IPS-18c (cell line): ENCODE measurements around the gene KRTAP4-16.
"Not testable (repeated sequence)": the region's sequence is repeated elsewhere in the genome, so short reads cannot be mapped to it uniquely, and the experiment has no call there.

Experiments
- H3K4me3 ChIP-seq: 2 replicates; pipeline ENCODE4 v1.7.0; 2013; ENCODE audit warnings: low read depth, mild to moderate bottlenecking, low read length, moderate library complexity; ENCODE audit not compliant: insufficient read depth
- H3K9me3 ChIP-seq: one replicate; pipeline ENCODE4 v1.6.1; 2013; ENCODE audit warnings: mild to moderate bottlenecking, low read length, moderate library complexity; ENCODE audit not compliant: control insufficient read depth, insufficient read depth

Gene KRTAP4-16

DNA sequence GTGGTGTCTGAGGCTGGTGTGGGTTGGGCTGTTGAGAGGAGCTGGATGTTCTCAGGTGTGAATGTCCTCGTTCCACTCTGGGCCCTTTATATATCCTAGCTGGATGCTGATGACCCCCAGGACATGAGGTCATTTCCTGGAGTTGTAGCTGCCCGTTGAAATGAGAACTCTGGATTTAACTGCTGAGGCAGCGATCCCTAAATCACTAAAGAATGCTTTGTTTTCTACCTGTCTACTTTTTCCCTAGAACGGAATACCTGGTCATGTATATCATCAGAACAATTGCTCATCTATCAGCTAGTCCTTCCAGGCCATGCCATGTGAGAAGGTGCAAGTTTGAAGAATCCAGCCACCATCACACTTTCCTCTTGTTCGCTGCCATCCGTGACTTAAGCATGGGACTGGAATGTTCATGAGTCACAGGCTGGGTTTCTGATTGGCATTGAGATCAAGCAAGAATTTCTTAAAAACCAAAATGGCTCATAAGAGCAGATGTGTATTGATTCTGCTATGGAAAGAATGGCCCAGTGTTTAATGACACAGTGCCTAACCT lies 41.9 kb downstream of the KRTAP4-16 start, which contains the start of gene KRTAP2-3:
TSS of gene KRTAP2-3 (minus strand) at position 63 of the 553 bp plus-strand sequence. CDS start 64 bp downstream, outside the sequence.
- Histone ChIP-seq H3K4me3 (no peak within 1 kb of the TSS), H3K9me3 (no peaks in the 10 kb centered on the region)

DNA sequence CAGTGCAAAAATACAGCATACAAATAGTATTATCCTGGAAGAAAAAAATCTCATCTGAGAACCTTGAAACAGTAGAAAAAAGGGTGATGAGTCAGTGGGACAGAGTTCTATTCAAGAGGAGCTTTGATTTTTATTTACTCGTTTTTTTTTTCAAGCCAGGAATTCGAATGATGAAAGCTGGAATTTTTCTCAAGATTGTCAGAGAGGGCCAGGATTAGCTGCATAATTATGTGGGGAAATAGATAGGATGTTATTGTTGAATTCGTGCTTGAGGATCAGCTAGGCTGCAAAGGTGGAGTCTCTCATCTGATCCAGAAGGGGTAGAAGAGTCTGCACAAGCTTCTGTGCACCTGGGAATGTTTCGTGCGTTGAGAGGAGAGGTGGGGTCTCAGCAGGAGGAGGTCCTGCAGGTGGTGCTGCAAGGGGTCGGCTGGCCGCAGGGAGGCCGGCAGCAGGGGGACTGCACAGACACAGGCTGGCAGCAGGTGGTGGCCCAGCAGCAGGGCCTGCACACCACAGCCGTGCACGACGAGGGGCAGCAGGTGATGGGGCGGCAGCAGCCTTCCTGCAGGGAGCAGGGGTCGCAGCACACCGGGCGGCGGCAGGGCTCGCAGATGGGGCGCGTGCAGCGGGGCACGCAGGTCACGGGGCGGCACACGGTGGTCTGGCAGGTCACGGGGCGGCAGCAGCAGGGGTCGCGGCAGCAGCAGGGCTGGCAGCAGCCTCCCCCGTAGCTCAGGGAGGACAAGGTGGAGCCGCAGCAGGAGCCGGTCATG lies 42.5 kb downstream of the KRTAP4-16 start:
- H3K9me3 ChIP-seq, H3K4me3 ChIP-seq: not testable (repeated sequence)

DNA sequence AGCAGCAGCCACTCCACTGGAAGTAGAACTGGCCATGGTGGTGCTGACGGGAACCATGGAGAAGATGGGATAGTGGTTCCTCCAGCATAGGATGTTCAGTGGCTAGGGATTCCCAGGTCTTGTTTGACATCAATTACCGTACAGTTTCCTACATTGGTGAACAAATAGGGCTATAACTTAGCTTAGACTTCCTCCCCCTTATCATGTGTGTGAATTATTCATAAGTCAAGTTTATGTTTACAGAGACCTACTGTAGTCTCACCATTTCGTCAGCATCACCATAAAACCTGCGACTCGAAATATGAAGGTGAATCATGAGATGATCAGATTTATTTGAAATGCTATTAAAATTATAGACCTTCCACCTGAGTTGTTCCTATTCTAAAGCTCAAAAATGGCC lies 43.3 kb downstream of the KRTAP4-16 start:
- Histone ChIP-seq H3K4me3 (no peak overlapping the region), H3K9me3 (no peaks in the 10 kb centered on the region)

DNA sequence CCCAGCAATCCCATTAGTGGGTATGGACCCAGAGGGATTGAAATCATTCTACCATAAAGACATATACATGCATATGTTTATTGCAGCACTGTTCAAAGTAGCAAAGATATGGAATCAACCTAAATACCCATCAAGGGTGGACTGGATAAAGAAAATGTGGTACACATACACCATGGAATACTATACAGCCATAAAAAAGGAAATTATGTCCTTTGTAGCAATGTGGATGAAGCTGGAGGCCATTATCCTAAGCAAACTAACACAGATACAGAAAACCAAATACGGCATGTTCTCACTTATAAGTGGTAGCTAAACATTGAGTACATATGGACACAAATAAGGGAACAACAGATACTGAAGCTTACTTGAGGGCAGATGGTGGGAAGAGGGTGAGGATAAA lies 44.5 kb downstream of the KRTAP4-16 start:
- Histone ChIP-seq H3K4me3 (no peak overlapping the region), H3K9me3 (no peaks in the 10 kb centered on the region)

DNA sequence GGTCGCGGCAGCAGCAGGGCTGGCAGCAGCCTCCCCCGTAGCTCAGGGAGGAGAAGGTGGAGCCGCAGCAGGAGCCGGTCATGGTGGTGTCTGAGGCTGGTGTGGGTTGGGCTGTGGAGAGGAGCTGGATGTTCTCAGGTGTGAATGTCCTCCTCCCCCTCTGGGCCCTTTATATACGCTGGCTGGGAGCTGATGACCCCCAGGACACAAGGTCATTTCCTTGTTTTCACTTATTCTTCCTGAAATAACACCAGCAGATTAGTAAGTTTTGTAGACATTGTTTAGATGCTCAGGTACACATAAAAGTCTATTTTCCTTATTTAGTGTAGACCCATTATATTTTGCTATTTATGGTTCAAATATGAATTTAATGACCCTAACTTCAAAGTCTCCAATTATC lies 46.9 kb downstream of the KRTAP4-16 start, which contains the start of gene KRTAP2-2:
TSS of gene KRTAP2-2 (minus strand) at position 101 of the 400 bp plus-strand sequence. CDS start at position 82, 19 bp downstream.
- not testable (repeated sequence) for H3K4me3 ChIP-seq, H3K9me3 ChIP-seq

DNA sequence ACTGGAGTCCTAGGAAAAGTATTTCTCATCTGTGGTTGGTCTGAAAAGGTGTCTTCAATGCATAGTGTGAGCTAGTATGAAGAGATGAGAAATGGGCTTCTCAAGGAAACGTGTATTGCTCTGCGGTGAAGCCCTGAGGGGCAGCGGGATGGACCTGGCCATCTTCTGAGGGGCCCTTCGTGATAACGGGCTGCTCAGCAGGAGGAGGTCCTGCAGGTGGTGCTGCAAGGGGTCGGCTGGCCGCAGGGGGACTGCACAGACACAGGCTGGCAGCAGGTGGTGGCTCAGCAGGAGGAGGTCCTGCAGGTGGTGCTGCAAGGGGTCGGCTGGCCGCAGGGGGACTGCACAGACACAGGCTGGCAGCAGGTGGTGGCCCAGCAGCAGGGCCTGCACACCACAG lies 47.5 kb downstream of the KRTAP4-16 start:
- not testable (repeated sequence) for H3K9me3 ChIP-seq, H3K4me3 ChIP-seq

DNA sequence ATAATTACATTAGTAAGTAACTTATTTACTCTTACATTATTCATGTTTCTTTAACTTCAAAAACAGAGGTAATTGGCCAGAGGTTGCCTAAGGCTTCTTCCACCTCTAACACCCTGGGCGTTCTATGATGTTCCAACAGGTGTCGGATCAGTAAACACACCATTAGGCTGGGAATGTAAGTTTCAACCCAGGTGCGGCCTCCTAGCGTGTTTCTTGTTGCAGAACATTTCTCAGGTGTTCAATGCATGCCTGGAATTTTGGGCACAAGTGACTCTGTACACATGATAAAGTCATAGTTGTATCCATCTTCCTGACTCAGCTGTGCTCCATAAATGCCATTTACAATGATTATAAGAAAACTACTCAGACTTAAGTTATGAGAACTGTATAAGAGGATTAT lies 48.0 kb downstream of the KRTAP4-16 start:
- H3K4me3 ChIP-seq, result no peak overlapping the region

DNA sequence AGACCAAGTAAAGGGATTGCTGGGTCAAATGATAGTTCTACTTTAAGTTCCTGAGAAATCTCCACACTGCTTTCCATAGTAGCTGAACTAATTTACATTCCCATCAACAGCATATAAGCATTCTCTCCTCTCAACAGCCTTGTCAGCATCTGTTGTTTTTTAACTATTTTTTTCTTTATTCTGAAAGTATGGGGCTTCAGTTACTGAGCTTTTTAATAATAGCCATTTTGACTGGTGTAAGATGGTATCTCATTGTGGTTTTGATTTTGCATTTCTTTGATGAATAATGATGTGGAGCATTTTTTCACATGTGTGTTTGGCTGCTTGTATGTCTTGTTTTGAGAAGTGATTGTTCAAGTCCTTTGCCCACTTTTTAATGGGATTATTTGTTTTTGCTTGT lies 49.4 kb downstream of the KRTAP4-16 start:
- Histone ChIP-seq H3K9me3 (no peaks in the 10 kb centered on the region), H3K4me3 (no peak overlapping the region)

More for the DNA sequence above, 48.0 kb downstream of the KRTAP4-16 start:
- no peaks in the 10 kb centered on the region for H3K9me3 ChIP-seq
